Measurements from ENCODE around the gene AGR3. TPM values are rescaled to one million over a fixed set of nuclear protein-coding genes. Genes with fewer than 3 reads are reported as not detected.

The AGR3 gene
- polyA plus RNA-seq (2013, experiment 1 of 2): not detected
- polyA plus RNA-seq (2013, experiment 2 of 2): not detected

DNA sequence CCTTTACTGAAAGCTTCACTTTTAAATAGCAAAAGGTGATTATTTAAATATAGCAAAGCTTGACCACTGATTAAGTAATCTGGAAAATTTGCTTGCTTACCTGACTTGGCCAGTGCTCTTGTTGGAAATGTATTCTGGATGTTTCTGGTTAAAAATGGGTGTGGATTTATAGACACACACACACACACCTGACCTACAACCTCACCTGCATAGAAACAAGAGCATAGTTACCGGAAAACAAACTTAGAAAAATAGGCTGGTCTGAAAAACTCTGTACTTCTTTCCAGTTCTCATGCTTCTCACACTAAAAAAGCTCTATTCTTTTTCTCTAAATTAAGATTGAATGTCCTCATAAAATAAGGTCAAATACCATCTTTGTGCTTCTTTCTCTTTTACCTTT is at the start of gene AGR3:
Gene AGR3 (minus strand): TSS at position 140 of the 400 bp plus-strand sequence. CDS start 3,365 bp downstream, outside the sequence.
- no peaks in the 10 kb centered on the region for H3K36me3 ChIP-seq (replicated peaks in 1 of 2; ENCODE audit: control insufficient read depth in 2 of 2, insufficient read depth in 2 of 2, low read length in 2 of 2)
- H3K27me3 ChIP-seq (ENCODE audit: control insufficient read depth in 3 of 3, insufficient read depth in 3 of 3, low read depth in 1 of 3, low read length in 3 of 3): no peaks in the 10 kb centered on the region

GRCh38 chr7:16930946-16931345 is 49.2 kb upstream of the AGR3 start:
- no peak overlapping the region for H2BK5ac ChIP-seq (ENCODE audit: low read length)
- H2AFZ ChIP-seq (ENCODE audit: low read length): no peak overlapping the region
- no peak overlapping the region for H3K27ac ChIP-seq (replicated peaks; ENCODE audit: low read length)
- no peaks in the 10 kb centered on the region for H3K79me1 ChIP-seq (ENCODE audit: low read depth, low read length)
- WGBS, 2 donors (ENCODE audit: extremely low coverage in 2 of 2, insufficient read length in 2 of 2, insufficient replicate concordance in 1 of 2): no CpG with 5 or more reads among the region's 4 CpGs
- no peak for DNase-seq (ENCODE audit: low spot score)
- H2BK15ac ChIP-seq (ENCODE audit: low read length): no peak overlapping the region
- H3K36me3 ChIP-seq (replicated peaks in 1 of 2; ENCODE audit: control insufficient read depth in 2 of 2, insufficient read depth in 2 of 2, low read length in 2 of 2): peaks cover 0 to 63% of the 10 kb centered on the region in 2 donors
- no peak overlapping the region for H4K91ac ChIP-seq (ENCODE audit: low read depth, low read length, poor library complexity)
- no peak overlapping the region for H3K4me2 ChIP-seq (ENCODE audit: insufficient read depth, low read length, poor library complexity, severe bottlenecking)
- H2BK12ac ChIP-seq (ENCODE audit: low read length): no peak overlapping the region
- no peak overlapping the region for H3K23ac ChIP-seq (ENCODE audit: low read depth, low read length, poor library complexity)
- peaks cover 2 to 39% of the 10 kb centered on the region in 2 donors for H3K9me3 ChIP-seq (replicated peaks in 1 of 2; ENCODE audit: control insufficient read depth in 2 of 2, insufficient read depth in 1 of 2, low read depth in 1 of 2, low read length in 2 of 2)
- H2BK120ac ChIP-seq (ENCODE audit: low read depth, low read length): no peak overlapping the region
- H4K8ac ChIP-seq (ENCODE audit: low read depth, low read length): no peak overlapping the region
- H3K14ac ChIP-seq (ENCODE audit: low read length): no peak overlapping the region
- H3K18ac ChIP-seq (ENCODE audit: low read length): no peak overlapping the region
- no peaks in the 10 kb centered on the region for H3K27me3 ChIP-seq (ENCODE audit: control insufficient read depth in 3 of 3, insufficient read depth in 3 of 3, low read depth in 1 of 3, low read length in 3 of 3)
- no peak overlapping the region for H3K4me3 ChIP-seq (ENCODE audit: low read length in 2 of 2)
- no peak overlapping the region for H2AK5ac ChIP-seq (ENCODE audit: low read depth, low read length)
- H3K9ac ChIP-seq (ENCODE audit: low read depth, low read length, poor library complexity): no peak overlapping the region
- H3K4ac ChIP-seq (ENCODE audit: low read length): no peak overlapping the region
- H3K4me1 ChIP-seq (ENCODE audit: control insufficient read depth in 2 of 2, insufficient read depth in 1 of 2, low read depth in 1 of 2, low read length in 2 of 2): no peaks in the 10 kb centered on the region

More for the DNA sequence above, at the start of gene AGR3:
- no peak within 1 kb of the TSS for H3K4ac ChIP-seq (ENCODE audit: low read length)
- H3K9ac ChIP-seq (ENCODE audit: low read depth, low read length, poor library complexity): no peak within 1 kb of the TSS
- H3K4me2 ChIP-seq (ENCODE audit: insufficient read depth, low read length, poor library complexity, severe bottlenecking): no peak within 1 kb of the TSS
- no peak within 1 kb of the TSS for H3K23ac ChIP-seq (ENCODE audit: low read depth, low read length, poor library complexity)
- no peak within 1 kb of the TSS for H2AK5ac ChIP-seq (ENCODE audit: low read depth, low read length)
- H3K27ac ChIP-seq (replicated peaks; ENCODE audit: low read length): no peak within 1 kb of the TSS
- no peak within 1 kb of the TSS for H3K14ac ChIP-seq (ENCODE audit: low read length)
- no peaks in the 10 kb centered on the region for H3K79me1 ChIP-seq (ENCODE audit: low read depth, low read length)
- H4K91ac ChIP-seq (ENCODE audit: low read depth, low read length, poor library complexity): no peak within 1 kb of the TSS
- no CpG with 5 or more reads among the region's 1 CpG for WGBS, 2 donors (ENCODE audit: extremely low coverage in 2 of 2, insufficient read length in 2 of 2, insufficient replicate concordance in 1 of 2)
- H3K9me3 ChIP-seq (replicated peaks in 1 of 2; ENCODE audit: control insufficient read depth in 2 of 2, insufficient read depth in 1 of 2, low read depth in 1 of 2, low read length in 2 of 2): no peaks in the 10 kb centered on the region
- DNase-seq (ENCODE audit: low spot score): no peak
- H2BK120ac ChIP-seq (ENCODE audit: low read depth, low read length): no peak within 1 kb of the TSS
- H3K4me3 ChIP-seq (ENCODE audit: low read length in 2 of 2): no peak within 1 kb of the TSS
- H4K8ac ChIP-seq (ENCODE audit: low read depth, low read length): no peak within 1 kb of the TSS
- H2BK5ac ChIP-seq (ENCODE audit: low read length): no peak within 1 kb of the TSS
- no peak within 1 kb of the TSS for H2BK15ac ChIP-seq (ENCODE audit: low read length)
- no peak within 1 kb of the TSS for H2BK12ac ChIP-seq (ENCODE audit: low read length)
- no peak within 1 kb of the TSS for H3K18ac ChIP-seq (ENCODE audit: low read length)
- peak within 1 kb of the TSS; percentile 36 for H2AFZ ChIP-seq (ENCODE audit: low read length)
- peaks cover 0 to 3% of the 10 kb centered on the region in 2 donors for H3K4me1 ChIP-seq (ENCODE audit: control insufficient read depth in 2 of 2, insufficient read depth in 1 of 2, low read depth in 1 of 2, low read length in 2 of 2)

DNA sequence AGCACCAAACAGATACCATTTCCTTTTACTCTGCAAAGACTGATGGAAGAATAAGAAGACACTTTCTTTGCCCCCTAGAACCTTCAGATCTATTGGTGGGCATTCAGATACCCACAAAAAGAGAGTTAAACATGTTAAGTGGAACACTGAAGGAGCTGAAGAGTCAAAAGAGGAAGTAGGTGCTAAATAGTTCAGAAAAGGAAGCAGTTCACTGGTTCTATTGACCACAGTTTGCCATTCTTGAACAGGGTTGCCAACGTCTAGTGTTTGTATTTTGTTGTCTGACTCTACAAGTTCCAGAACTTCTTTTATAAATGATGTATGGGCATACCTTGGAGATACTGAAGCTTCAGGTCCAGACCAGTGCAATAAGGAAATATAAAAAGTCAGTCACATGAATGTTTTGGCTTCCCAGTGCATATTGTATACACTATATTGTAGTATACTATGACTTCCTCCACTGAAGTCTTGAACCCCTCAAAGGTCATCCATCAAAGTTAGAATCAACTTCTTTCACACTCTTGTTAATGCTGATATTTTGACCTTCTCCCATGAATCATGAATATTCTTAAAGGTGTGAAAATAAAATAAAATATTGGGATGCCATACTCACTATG is 47.5 kb upstream of the AGR3 start:
- H3K14ac ChIP-seq (ENCODE audit: low read length): no peak overlapping the region
- no peak overlapping the region for H2BK12ac ChIP-seq (ENCODE audit: low read length)
- no peak overlapping the region for H3K4me3 ChIP-seq (ENCODE audit: low read length in 2 of 2)
- H2AK5ac ChIP-seq (ENCODE audit: low read depth, low read length): no peak overlapping the region
- no peaks in the 10 kb centered on the region for H3K79me1 ChIP-seq (ENCODE audit: low read depth, low read length)
- no peak overlapping the region for H2AFZ ChIP-seq (ENCODE audit: low read length)
- H3K4me2 ChIP-seq (ENCODE audit: insufficient read depth, low read length, poor library complexity, severe bottlenecking): no peak overlapping the region
- H4K8ac ChIP-seq (ENCODE audit: low read depth, low read length): no peak overlapping the region
- H3K18ac ChIP-seq (ENCODE audit: low read length): no peak overlapping the region
- peaks cover 0 to 2% of the 10 kb centered on the region in 2 donors for H3K4me1 ChIP-seq (ENCODE audit: control insufficient read depth in 2 of 2, insufficient read depth in 1 of 2, low read depth in 1 of 2, low read length in 2 of 2)
- WGBS, 2 donors (ENCODE audit: extremely low coverage in 2 of 2, insufficient read length in 2 of 2, insufficient replicate concordance in 1 of 2): no CpG with 5 or more reads among the region's 1 CpG
- peaks cover 0 to 64% of the 10 kb centered on the region in 2 donors for H3K36me3 ChIP-seq (replicated peaks in 1 of 2; ENCODE audit: control insufficient read depth in 2 of 2, insufficient read depth in 2 of 2, low read length in 2 of 2)
- H3K4ac ChIP-seq (ENCODE audit: low read length): no peak overlapping the region
- H3K23ac ChIP-seq (ENCODE audit: low read depth, low read length, poor library complexity): no peak overlapping the region
- H3K9me3 ChIP-seq (replicated peaks in 1 of 2; ENCODE audit: control insufficient read depth in 2 of 2, insufficient read depth in 1 of 2, low read depth in 1 of 2, low read length in 2 of 2): peaks cover 2 to 37% of the 10 kb centered on the region in 2 donors
- no peaks in the 10 kb centered on the region for H3K27me3 ChIP-seq (ENCODE audit: control insufficient read depth in 3 of 3, insufficient read depth in 3 of 3, low read depth in 1 of 3, low read length in 3 of 3)
- H2BK120ac ChIP-seq (ENCODE audit: low read depth, low read length): no peak overlapping the region
- no peak overlapping the region for H3K9ac ChIP-seq (ENCODE audit: low read depth, low read length, poor library complexity)
- H2BK15ac ChIP-seq (ENCODE audit: low read length): no peak overlapping the region
- H2BK5ac ChIP-seq (ENCODE audit: low read length): no peak overlapping the region
- DNase-seq (ENCODE audit: low spot score): no peak
- no peak overlapping the region for H4K91ac ChIP-seq (ENCODE audit: low read depth, low read length, poor library complexity)
- H3K27ac ChIP-seq (replicated peaks; ENCODE audit: low read length): no peak overlapping the region

DNA sequence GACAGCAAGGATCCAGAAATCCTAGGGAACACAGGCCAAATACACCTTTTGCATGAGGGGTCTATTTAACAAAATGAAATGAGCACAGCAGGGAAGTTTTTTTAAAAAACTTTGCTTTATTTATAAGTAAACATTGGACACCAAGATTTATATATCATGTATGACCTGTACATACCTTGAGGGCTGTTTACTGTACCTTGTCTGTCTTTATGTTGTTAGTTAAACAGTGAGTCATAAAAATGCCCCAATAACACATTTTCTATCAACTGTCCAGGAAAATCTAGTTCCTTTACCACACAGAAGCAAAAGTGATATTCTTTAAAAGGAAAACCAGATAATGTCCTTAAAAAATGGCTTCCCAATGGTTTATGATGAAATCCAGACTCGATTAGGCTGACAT is 45.1 kb upstream of the AGR3 start:
- no peak overlapping the region for H3K4me2 ChIP-seq (ENCODE audit: insufficient read depth, low read length, poor library complexity, severe bottlenecking)
- H3K4me3 ChIP-seq (ENCODE audit: low read length in 2 of 2): no peak overlapping the region
- H3K79me1 ChIP-seq (ENCODE audit: low read depth, low read length): no peaks in the 10 kb centered on the region
- no peak overlapping the region for H3K23ac ChIP-seq (ENCODE audit: low read depth, low read length, poor library complexity)
- no peaks in the 10 kb centered on the region for H3K27me3 ChIP-seq (ENCODE audit: control insufficient read depth in 3 of 3, insufficient read depth in 3 of 3, low read depth in 1 of 3, low read length in 3 of 3)
- H3K18ac ChIP-seq (ENCODE audit: low read length): no peak overlapping the region
- peaks cover 0 to 60% of the 10 kb centered on the region in 2 donors for H3K36me3 ChIP-seq (replicated peaks in 1 of 2; ENCODE audit: control insufficient read depth in 2 of 2, insufficient read depth in 2 of 2, low read length in 2 of 2)
- peaks cover 2 to 47% of the 10 kb centered on the region in 2 donors for H3K9me3 ChIP-seq (replicated peaks in 1 of 2; ENCODE audit: control insufficient read depth in 2 of 2, insufficient read depth in 1 of 2, low read depth in 1 of 2, low read length in 2 of 2)
- H4K8ac ChIP-seq (ENCODE audit: low read depth, low read length): no peak overlapping the region
- H2BK5ac ChIP-seq (ENCODE audit: low read length): no peak overlapping the region
- no peak overlapping the region for H2BK12ac ChIP-seq (ENCODE audit: low read length)
- no peak overlapping the region for H3K4ac ChIP-seq (ENCODE audit: low read length)
- H3K14ac ChIP-seq (ENCODE audit: low read length): no peak overlapping the region
- no peak overlapping the region for H2AK5ac ChIP-seq (ENCODE audit: low read depth, low read length)
- no peak overlapping the region for H4K91ac ChIP-seq (ENCODE audit: low read depth, low read length, poor library complexity)
- DNase-seq (ENCODE audit: low spot score): no peak
- peaks cover 0 to 5% of the 10 kb centered on the region in 2 donors for H3K4me1 ChIP-seq (ENCODE audit: control insufficient read depth in 2 of 2, insufficient read depth in 1 of 2, low read depth in 1 of 2, low read length in 2 of 2)
- no peak overlapping the region for H2BK15ac ChIP-seq (ENCODE audit: low read length)
- WGBS, 2 donors (ENCODE audit: extremely low coverage in 2 of 2, insufficient read length in 2 of 2, insufficient replicate concordance in 1 of 2): no CpG with 5 or more reads among the region's 1 CpG
- no peak overlapping the region for H3K9ac ChIP-seq (ENCODE audit: low read depth, low read length, poor library complexity)
- H2BK120ac ChIP-seq (ENCODE audit: low read depth, low read length): no peak overlapping the region
- no peak overlapping the region for H3K27ac ChIP-seq (replicated peaks; ENCODE audit: low read length)
- H2AFZ ChIP-seq (ENCODE audit: low read length): no peak overlapping the region

All from neuronal stem cell (in vitro differentiated cells).